Measurements from ENCODE around the gene C11orf91. TPM values are rescaled to one million over a fixed set of nuclear protein-coding genes. Genes with fewer than 3 reads are reported as not detected.
"Not testable (repeated sequence)": the region's sequence is repeated elsewhere in the genome, so short reads cannot be mapped to it uniquely, and the experiment has no call there.

Gene C11orf91
- total RNA-seq, 2 experiments from 2014 or later = not detected

DNA sequence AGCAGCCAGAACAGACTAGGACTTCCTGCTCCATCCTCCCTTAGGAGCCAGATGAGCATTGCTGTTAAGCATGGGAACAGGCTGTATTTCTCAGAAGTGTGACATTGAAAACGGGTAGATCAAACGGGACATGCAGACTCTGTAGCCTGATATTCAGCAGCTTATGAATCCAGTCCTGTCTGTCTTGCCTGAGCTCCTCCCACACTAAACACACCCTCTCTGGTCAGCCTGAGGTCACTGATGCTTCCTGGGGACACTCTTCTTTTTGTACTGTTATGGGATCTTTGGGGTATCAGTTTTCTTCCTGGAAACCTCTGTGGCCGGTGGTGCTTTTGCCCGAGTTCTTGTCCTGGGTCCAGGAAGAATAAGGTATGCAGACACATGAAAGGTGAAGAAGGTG is 35.8 kb downstream of the C11orf91 start:
- DNase-seq = no peak
- H3K27ac Mint-ChIP-seq = no peak overlapping the region
- no peaks in the 10 kb centered on the region for H3K4me1 Mint-ChIP-seq (ENCODE audit: low read depth)
- CTCF ChIA-PET = no interaction called here
- H3K27me3 Mint-ChIP-seq (ENCODE audit: low read depth) = no peaks in the 10 kb centered on the region
- H3K36me3 Mint-ChIP-seq (ENCODE audit: low read depth) = no peaks in the 10 kb centered on the region
- intact Hi-C loops (cut with micrococcal nuclease) = no loop called here
- H3K9me3 Mint-ChIP-seq = no peaks in the 10 kb centered on the region
- H3K4me3 Mint-ChIP-seq = no peak overlapping the region

DNA sequence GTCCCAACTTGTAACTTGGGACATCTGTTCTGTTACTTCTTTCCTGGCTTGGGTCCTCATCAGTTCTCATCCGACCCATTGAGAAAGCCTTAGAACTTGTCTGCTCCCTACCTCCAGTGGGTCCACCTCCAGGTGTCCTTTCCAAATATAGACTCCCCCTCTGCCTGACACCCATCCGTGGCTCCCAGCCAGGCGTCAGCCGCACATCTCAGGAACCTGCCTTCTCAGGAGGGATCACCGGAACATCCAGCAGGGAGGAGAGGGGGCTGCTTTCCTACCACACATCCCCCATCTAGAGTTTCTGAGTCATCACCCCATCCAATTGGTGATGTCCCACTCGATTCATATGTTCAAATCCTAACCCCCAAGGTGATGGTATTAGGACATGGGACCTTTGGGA is 36.5 kb downstream of the C11orf91 start:
- Mint-ChIP-seq H3K27ac (no peak overlapping the region), H3K27me3 (ENCODE audit: low read depth) (no peaks in the 10 kb centered on the region), H3K4me1 (ENCODE audit: low read depth) (no peaks in the 10 kb centered on the region), H3K9me3 (no peaks in the 10 kb centered on the region), H3K36me3 (ENCODE audit: low read depth) (no peaks in the 10 kb centered on the region), H3K4me3 (no peak overlapping the region)
- intact Hi-C loops (cut with micrococcal nuclease) = no loop called here
- CTCF ChIA-PET = no interaction called here
- DNase-seq = no peak

DNA sequence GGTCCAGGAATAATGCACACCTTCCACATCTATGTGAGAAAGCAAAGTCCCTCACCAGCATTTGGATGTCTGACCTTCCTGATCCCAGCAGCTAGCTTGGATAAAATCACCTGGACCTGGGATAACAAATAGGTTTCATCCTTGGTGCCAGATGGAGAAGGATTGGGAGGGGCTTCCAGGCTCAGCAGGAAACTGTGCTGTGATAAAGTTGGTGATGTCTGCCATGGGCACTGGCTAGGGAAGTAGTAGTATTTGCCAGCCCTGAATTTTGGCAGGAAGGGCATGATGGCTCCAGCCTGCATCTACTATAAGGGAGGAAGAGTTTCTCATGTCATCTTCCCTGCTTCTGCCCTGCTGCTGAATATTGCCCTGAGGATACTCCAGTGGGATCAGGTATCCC is 37.5 kb downstream of the C11orf91 start:
- Mint-ChIP-seq H3K36me3 (ENCODE audit: low read depth) (no peaks in the 10 kb centered on the region), H3K4me1 (ENCODE audit: low read depth) (no peaks in the 10 kb centered on the region), H3K4me3 (no peak overlapping the region), H3K9me3 (no peaks in the 10 kb centered on the region), H3K27me3 (ENCODE audit: low read depth) (no peaks in the 10 kb centered on the region), H3K27ac (no peak overlapping the region)
- CTCF ChIA-PET = interaction anchor here (0.6 kb wide), 1 partner anchor 16 kb away, joined by 6 read pairs; no protein-coding TSS in a partner anchor
- no peak for DNase-seq
- intact Hi-C loops (cut with micrococcal nuclease) = no loop called here

DNA sequence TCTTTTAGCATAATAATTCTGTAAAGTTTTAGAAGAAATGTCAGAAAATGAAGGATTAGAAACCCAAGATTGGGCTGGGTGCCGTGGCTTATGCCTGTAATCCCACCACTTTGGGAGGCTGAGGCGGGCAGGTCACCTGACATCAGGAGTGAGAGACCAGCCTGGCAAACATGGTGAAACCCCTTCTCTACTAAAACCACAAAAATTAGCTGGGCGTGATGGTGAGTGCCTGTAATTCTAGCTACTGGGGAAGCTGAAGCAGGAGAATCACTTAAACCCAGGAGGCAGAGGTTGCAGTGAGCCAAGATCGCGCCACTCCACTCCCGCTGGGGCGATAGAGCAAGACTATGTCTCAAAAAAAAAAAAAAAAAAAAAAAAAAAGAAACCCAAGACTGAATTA is 39.1 kb downstream of the C11orf91 start:
- H3K27ac Mint-ChIP-seq; H3K27me3 Mint-ChIP-seq (ENCODE audit: low read depth); DNase-seq; H3K9me3 Mint-ChIP-seq; H3K4me3 Mint-ChIP-seq; H3K4me1 Mint-ChIP-seq (ENCODE audit: low read depth); intact Hi-C loops (cut with micrococcal nuclease); H3K36me3 Mint-ChIP-seq (ENCODE audit: low read depth): not testable (repeated sequence)
- CTCF ChIA-PET = interaction anchor here (0.7 kb wide), 1 partner anchor 87 kb away, joined by 4 read pairs; no protein-coding TSS in a partner anchor

DNA sequence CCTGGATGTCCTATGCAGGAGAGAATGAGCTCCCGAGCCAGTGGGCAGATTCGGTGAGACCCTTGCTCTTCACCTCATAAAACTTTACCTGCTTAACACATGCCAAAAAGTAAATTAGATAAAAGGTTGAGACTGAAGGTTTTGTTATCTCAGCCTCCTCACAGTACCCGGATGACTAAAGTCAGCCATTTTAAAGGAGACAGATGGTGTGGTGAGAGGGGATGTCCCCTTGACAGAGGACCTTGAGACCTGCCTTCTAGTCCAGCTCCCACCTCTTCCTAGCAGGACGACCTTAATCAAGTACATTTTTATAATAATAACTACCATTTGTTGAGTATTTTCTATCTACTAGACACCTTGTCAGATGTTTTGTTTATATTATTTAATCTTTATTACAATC is 39.7 kb downstream of the C11orf91 start:
- Mint-ChIP-seq H3K36me3 (ENCODE audit: low read depth) (no peaks in the 10 kb centered on the region), H3K4me1 (ENCODE audit: low read depth) (no peaks in the 10 kb centered on the region), H3K27ac (no peak overlapping the region), H3K9me3 (no peaks in the 10 kb centered on the region), H3K27me3 (ENCODE audit: low read depth) (no peaks in the 10 kb centered on the region), H3K4me3 (no peak overlapping the region)
- no peak for DNase-seq
- CTCF ChIA-PET = interaction anchor here (0.6 kb wide), 1 partner anchor 808 kb away, joined by 4 read pairs; no protein-coding TSS in a partner anchor
- intact Hi-C loops (cut with micrococcal nuclease) = no loop called here

DNA sequence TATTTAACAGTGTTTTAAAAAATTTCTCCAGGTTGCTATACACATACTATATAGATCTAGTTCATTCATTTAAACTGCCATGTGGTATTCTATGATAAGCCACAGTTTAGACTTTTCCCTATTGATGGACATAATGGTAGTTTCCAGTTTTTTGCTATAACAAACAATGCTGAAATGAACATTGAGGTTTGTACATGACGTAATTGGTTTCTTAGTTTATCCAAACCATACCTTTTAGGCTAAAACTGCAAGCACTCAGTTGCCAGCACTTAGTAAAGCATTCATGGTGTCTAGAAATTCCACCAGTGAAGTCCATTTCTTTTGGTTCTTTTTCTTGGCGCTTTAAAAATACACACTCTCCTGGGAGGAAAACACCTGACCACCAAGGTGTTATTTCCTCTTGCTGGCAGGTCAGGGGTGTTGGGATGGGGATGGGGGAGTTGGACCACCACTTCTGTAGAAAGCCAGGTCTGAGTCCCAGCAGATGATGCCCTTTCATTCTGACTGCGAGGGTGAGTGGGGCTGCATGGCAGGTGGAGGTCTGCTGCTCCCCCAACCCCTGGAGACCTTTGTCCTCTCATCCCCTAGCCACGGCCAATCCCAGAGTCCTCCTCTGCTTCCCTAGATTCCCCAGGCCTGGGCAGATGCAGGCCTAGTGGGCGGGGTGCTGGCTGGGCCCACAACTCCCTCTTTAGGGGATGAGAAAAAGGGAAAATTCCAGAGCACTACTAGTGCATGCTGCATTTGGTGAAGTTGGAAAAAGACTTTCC is 41.1 kb downstream of the C11orf91 start:
- no peak overlapping the region for H3K27ac Mint-ChIP-seq
- no peaks in the 10 kb centered on the region for H3K4me1 Mint-ChIP-seq (ENCODE audit: low read depth)
- CTCF ChIA-PET = no interaction called here
- intact Hi-C loops (cut with micrococcal nuclease) = no loop called here
- no peak for DNase-seq
- no peak overlapping the region for H3K4me3 Mint-ChIP-seq
- H3K27me3 Mint-ChIP-seq (ENCODE audit: low read depth) = no peaks in the 10 kb centered on the region
- H3K36me3 Mint-ChIP-seq (ENCODE audit: low read depth) = no peaks in the 10 kb centered on the region
- no peaks in the 10 kb centered on the region for H3K9me3 Mint-ChIP-seq

DNA sequence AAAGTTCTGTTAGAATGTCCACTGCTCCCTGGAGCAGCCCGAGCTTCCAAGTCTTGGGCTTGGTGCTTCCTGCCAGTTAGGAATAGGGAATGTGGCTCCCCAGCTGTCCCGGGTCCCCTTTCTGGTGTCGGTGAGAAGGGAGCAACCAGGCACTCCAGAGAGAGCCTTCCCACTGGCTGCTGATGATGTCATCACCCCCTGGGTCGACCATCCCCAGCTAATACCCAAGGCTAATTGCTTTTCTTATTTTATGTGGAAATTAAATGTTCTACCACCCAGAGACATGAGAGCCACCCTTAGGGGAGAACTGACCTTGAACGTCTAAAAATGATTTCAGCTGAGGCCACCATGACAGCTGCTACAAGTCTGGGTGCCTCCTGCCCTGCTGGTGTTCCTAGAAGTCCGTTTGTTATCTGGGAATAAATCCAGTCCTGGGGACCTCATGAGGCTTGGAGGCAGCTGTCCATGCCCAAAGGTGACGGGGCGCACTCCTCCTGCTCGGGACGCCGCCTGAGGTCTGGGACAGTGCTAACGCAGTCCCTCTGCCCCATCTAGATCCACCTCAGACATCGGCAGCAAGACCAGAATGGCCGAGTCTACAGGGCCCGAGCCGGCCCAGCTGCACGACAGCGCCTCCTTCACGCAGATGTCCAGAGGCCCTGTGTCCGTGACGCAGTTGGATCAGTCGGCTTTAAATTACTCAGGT is 42.3 kb downstream of the C11orf91 start:
- intact Hi-C loops (cut with micrococcal nuclease) = no loop called here
- H3K27ac Mint-ChIP-seq = no peak overlapping the region

DNA sequence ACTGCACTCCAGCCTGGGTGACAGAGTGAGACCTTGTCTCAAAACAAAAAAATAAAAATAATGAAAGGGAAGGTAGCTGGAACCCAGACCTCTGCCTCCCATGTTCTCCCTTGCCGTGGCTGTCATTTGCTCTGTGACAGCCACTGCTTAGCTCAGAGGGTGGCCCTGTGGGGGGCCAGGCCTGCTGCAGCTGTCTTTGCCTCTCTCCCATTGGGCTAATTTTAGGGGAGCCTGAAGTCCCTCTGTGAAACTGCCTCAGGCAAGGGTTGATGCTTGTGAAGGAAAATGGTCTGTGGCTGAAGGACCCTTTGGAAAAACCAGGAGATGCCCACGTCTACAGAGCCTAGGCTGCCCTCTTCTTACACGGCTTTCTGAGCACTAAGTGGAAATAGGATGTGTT is 42.9 kb downstream of the C11orf91 start:
- no peaks in the 10 kb centered on the region for H3K4me1 Mint-ChIP-seq (ENCODE audit: low read depth)
- no peaks in the 10 kb centered on the region for H3K27me3 Mint-ChIP-seq (ENCODE audit: low read depth)
- CTCF ChIA-PET = no interaction called here
- H3K4me3 Mint-ChIP-seq = no peak overlapping the region
- H3K36me3 Mint-ChIP-seq (ENCODE audit: low read depth) = no peaks in the 10 kb centered on the region
- no peaks in the 10 kb centered on the region for H3K9me3 Mint-ChIP-seq
- H3K27ac Mint-ChIP-seq = no peak overlapping the region
- no peak for DNase-seq
- intact Hi-C loops (cut with micrococcal nuclease) = no loop called here

More for the DNA sequence above, 42.3 kb downstream of the C11orf91 start:
- Mint-ChIP-seq H3K27me3 (ENCODE audit: low read depth) (no peaks in the 10 kb centered on the region), H3K36me3 (ENCODE audit: low read depth) (no peaks in the 10 kb centered on the region), H3K4me1 (ENCODE audit: low read depth) (no peaks in the 10 kb centered on the region), H3K9me3 (no peaks in the 10 kb centered on the region), H3K4me3 (no peak overlapping the region)
- DNase-seq = no peak
- CTCF ChIA-PET = no interaction called here

DNA sequence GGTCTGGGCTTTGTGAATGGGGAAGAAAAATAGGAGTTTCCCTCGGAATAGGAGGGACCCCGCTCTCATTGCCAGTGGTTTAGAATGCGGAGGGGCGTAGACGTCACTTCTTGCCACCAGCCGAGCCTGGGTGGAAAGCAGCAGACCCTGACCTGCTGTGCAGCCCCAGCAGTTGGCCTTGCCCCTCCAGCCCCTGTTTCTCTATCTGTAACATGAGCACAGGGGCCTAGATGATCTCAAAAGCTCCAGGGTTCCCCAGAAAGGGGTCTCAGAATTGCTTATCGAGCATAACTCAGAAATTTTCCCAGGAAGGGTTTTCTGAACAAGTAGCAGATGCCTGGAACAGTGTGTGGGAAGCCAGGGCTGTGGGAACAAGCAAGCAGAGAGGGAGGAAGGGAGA is 43.9 kb downstream of the C11orf91 start:
- Mint-ChIP-seq H3K27ac (no peak overlapping the region), H3K27me3 (ENCODE audit: low read depth) (no peaks in the 10 kb centered on the region), H3K4me3 (no peak overlapping the region), H3K36me3 (ENCODE audit: low read depth) (no peaks in the 10 kb centered on the region), H3K9me3 (no peaks in the 10 kb centered on the region), H3K4me1 (ENCODE audit: low read depth) (no peaks in the 10 kb centered on the region)
- DNase-seq = no peak
- intact Hi-C loops (cut with micrococcal nuclease) = no loop called here
- CTCF ChIA-PET = no interaction called here

DNA sequence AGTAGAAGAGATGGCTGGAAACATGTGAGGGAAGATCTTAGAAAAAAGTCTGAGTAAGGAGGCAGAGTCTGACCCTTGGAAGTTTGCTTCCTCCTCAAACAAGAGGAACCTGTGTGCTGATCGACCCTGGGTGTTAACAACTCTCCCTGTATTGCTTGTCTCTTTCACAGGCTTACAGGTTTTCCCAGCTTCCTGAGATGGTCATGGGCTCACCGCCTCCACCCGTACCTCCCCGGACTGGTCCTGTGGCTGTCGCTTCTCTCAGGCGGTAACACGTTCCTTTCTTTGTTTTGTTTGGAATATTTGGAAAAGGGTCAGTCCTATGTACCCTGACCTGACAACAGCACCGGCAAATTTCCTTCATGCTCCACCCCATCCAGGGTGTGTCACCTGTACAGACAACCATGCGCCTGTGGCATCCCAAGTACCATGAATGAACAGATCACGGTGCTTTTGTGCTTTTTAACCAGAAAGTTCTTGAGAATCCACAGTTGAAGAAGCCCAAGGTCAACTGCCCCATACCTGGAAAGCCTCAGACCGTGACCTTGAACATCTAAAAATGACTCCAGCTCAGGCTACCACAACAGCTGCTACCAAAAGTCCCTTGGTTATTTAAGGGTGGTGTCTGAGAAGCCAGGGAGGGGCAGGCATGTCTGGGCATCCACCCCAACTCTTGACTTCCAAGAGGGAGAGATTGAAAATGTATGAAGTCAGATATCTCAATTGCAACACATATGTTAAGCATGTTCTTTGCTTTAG is 44.6 kb downstream of the C11orf91 start:
- H3K4me3 Mint-ChIP-seq = no peak overlapping the region
- no peak for DNase-seq
- no peak overlapping the region for H3K27ac Mint-ChIP-seq
- no peaks in the 10 kb centered on the region for H3K9me3 Mint-ChIP-seq
- H3K27me3 Mint-ChIP-seq (ENCODE audit: low read depth) = no peaks in the 10 kb centered on the region
- CTCF ChIA-PET = no interaction called here
- intact Hi-C loops (cut with micrococcal nuclease) = no loop called here
- no peaks in the 10 kb centered on the region for H3K36me3 Mint-ChIP-seq (ENCODE audit: low read depth)
- H3K4me1 Mint-ChIP-seq (ENCODE audit: low read depth) = no peaks in the 10 kb centered on the region

DNA sequence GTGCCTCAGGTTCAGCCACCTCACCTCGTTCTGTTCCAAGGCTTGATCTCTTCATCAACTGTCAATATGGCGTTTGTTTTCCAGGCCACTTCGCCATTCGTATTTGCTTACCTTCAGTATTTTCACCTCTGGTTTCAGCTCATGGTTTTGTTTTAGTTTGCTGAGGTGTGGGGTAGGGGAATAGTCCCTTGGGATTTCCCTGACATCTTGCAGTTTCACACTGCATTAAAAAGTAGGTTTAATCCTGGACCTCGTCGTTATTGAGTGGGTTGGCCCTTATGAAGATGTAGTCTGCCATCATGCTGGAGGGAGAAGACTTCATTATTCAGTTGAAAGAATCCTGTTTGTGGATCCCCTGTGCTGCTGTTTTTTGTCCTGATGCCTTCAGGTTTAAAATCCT is 46.0 kb downstream of the C11orf91 start:
- no peaks in the 10 kb centered on the region for H3K36me3 Mint-ChIP-seq (ENCODE audit: low read depth)
- DNase-seq = no peak
- intact Hi-C loops (cut with micrococcal nuclease) = no loop called here
- no peaks in the 10 kb centered on the region for H3K9me3 Mint-ChIP-seq
- no peak overlapping the region for H3K4me3 Mint-ChIP-seq
- CTCF ChIA-PET = no interaction called here
- peaks cover 2% of the 10 kb centered on the region for H3K27me3 Mint-ChIP-seq (ENCODE audit: low read depth)
- no peak overlapping the region for H3K27ac Mint-ChIP-seq
- no peaks in the 10 kb centered on the region for H3K4me1 Mint-ChIP-seq (ENCODE audit: low read depth)

DNA sequence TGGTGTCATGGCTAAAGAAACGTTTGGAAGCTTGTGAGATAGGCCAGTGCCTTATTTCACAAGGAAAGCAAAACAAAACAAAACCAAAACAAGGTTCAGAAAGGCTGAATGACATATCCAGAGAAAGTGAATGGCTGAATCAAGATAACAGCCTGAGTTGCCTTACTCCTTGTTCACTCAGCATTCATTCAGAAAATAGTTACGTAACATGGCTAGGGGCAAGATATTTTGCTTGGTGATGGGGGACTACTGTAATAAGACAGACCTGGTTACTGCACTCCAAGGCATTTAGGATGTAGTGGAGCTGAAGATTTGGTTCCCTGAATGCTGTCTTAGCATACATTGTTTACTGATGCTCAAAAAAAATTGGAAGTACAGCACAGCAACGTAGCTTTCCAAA is 47.7 kb downstream of the C11orf91 start:
- Mint-ChIP-seq H3K36me3 (ENCODE audit: low read depth) (no peaks in the 10 kb centered on the region), H3K4me1 (ENCODE audit: low read depth) (no peaks in the 10 kb centered on the region), H3K4me3 (no peak overlapping the region), H3K27ac (no peak overlapping the region), H3K9me3 (no peaks in the 10 kb centered on the region), H3K27me3 (ENCODE audit: low read depth) (peaks cover 5% of the 10 kb centered on the region)
- CTCF ChIA-PET = no interaction called here
- intact Hi-C loops (cut with micrococcal nuclease) = no loop called here
- DNase-seq = no peak
